Panc1 (cell line): ENCODE data around the gene ATP1B3.

ENCODE experiments used
- TCF7L2 ChIP-seq: IDR thresholded peaks from 2 replicates; pipeline ENCODE4 v1.6.1; 2011; ENCODE audit warnings: mild to moderate bottlenecking, low read depth, low read length, inconsistent platforms
- TF ChIP-seq, protein P1 (sequence below): fragments of 450-650 bp; IDR thresholded peaks from 2 replicates; pipeline ENCODE4 v1.5.1; 2017; ENCODE audit warnings: mild to moderate bottlenecking

DNA sequence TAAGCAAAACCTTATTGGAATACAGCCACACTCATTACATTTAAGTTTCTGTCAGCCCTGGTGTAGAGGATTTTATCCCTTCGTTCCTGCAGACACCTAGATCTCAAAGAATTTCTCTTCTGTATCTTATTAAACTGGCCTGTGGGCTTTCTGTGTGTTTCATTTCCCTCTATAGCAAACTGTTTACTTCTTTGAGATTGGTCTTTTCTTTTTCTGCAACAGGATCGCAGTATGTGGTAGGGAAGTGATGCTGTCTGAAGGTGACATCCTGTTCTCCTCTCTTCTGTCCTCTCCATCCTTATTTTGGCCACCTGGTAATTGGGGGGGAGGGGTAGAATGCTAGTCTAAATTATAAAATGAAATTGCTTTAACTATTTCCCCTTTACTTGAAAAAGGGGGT, 25.5 kb downstream of the ATP1B3 start:
- TF ChIP-seq, protein P1, sequence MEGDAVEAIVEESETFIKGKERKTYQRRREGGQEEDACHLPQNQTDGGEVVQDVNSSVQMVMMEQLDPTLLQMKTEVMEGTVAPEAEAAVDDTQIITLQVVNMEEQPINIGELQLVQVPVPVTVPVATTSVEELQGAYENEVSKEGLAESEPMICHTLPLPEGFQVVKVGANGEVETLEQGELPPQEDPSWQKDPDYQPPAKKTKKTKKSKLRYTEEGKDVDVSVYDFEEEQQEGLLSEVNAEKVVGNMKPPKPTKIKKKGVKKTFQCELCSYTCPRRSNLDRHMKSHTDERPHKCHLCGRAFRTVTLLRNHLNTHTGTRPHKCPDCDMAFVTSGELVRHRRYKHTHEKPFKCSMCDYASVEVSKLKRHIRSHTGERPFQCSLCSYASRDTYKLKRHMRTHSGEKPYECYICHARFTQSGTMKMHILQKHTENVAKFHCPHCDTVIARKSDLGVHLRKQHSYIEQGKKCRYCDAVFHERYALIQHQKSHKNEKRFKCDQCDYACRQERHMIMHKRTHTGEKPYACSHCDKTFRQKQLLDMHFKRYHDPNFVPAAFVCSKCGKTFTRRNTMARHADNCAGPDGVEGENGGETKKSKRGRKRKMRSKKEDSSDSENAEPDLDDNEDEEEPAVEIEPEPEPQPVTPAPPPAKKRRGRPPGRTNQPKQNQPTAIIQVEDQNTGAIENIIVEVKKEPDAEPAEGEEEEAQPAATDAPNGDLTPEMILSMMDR, result no peak
- no peak for TF ChIP-seq TCF7L2
